GM15510 (cell line): Measurements from ENCODE around the gene VSNL1.

Experiments
- POLR2A ChIP-seq: IDR thresholded peaks from 3 replicates; pipeline ENCODE4 v1.6.1; 2011; ENCODE audit warnings: borderline replicate concordance; ENCODE audit not compliant: insufficient read length; ENCODE audit errors: extremely low read depth

VSNL1 gene

DNA sequence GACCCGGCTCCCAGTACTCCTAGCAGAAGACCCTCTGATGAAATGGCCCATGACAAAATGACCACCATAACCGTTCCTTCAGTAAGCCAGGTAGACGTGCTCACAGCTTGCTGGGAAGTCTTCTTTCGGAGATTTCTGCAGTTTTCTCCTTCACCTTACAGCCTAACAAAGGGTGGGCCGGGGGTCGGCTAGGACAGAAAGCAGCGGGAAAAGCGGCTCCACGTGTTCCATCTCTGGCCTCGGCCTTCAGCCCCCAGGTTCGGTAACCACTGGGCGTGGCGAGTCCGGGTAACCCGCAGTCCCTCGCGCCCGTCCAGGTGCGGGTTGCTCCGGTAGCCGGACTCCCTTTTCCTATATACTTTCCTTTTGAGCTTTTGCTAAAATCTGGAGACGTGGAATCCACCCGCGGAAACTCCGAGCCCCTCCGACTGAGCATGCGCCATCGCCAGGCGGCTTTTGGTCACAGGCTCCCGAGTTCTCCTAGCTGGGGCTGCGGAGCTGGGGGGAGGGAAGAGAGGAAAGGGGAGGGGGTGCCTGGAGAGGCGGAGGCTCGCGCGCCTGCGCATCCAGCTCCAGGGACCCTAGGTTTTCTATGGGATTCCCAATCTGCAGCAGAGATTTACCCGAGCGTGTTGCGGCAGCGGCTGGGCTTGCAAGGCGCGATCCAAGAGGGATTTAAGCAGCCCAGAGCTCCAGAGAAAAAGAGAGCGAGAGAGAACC, at the start of gene VSNL1:
TSS of gene VSNL1 (plus strand) at position 604 of the 720 bp plus-strand sequence. CDS start 51,379 bp downstream, outside the sequence.
- no peak for TF ChIP-seq POLR2A

DNA sequence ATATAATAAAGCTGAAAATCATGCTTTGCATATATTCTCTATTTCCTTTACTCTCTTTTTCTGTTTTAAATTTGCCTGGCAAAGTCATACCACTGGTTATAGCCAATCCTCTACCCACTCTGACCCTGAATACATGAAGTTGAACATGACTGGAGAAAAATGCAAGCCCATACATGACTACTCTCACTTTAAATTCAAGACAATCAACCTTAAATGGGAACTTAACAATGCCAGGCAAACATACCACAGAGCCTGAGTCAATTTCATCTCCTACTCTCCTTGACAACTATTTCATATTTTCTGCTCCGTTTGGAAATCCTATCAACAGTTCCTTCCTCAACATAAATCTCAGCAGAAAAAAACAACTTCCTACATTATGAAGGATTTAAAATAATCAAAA, 44.9 kb upstream of the VSNL1 start:
- no peak for TF ChIP-seq POLR2A

DNA sequence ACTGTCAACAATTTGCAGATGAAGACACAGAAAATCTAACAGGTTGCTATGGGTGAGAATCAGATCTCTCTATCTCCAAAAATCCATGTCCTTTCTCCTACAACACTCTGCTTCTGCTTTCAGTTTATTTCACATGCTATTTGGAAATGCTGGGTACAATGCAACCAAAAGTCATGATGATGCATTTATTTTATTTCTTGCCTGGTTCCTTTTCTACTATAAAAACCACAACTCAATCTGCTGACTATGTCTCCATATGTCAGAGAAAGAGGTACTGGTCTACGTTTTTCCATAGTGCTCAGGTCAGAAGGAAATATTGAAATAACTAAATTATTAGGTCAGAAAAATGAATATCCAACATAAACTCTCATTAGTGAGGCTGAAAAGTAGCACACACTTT, 42.8 kb upstream of the VSNL1 start:
- TF ChIP-seq POLR2A: no peak

DNA sequence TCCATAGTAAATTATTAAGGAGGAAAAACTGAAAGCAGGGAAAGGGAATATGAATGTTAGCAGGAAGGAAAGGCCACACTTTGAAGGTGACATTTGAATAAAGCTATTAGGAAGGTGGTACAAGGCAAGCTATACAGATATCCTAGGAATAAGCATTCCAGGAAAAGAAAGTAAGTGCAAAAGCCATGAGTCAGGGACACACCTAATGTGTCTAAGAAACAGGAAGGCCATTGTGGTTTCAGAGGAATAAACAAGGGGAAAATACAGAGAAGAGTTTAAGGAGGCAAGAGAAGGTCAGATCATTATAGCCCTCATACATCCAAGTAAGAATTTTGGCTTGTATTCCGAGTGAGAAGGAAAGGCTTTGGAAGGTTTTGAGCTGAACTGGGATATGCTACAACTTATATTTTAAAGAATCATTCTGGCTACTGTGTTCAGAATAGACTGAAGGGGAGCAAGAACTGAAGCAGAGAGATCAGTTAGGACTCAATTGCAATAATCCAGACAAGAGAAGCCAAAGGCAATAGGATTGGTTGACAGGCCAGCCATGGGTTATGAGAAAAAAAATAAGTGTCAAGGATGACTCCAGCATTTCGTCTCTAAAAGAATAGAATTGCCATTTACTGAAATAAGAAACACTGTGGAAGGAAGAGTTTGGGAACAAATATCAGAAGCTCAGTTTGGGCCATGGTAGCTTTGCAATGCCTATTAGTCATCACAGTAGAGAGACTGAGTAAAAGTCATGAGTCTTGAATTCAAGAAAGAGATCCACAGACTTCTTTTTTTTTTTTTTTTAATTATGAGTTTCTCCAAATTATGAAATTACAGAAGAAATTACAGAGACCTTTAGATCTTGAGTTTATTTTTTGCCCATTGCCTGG, 33.5 kb upstream of the VSNL1 start:
- no peak for TF ChIP-seq POLR2A

DNA sequence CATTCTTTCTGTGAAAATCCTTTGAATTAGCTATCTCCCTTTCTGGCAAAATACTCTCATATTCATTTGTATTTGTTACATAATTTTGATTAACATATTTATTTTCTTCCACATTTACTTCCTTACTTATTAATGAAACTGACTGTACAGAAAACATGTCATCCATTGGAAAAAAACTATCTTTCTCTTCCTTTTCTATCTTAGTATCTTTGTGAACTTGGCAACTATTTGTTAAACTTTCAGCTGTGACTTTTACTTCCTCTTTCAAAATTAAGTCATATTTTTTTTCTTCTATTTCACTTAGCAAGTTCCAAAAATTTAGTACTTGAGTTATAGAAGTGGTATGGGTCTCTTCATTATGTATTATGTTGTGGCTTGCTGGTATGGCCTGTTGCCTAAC, 24.8 kb upstream of the VSNL1 start:
- no peak for TF ChIP-seq POLR2A

DNA sequence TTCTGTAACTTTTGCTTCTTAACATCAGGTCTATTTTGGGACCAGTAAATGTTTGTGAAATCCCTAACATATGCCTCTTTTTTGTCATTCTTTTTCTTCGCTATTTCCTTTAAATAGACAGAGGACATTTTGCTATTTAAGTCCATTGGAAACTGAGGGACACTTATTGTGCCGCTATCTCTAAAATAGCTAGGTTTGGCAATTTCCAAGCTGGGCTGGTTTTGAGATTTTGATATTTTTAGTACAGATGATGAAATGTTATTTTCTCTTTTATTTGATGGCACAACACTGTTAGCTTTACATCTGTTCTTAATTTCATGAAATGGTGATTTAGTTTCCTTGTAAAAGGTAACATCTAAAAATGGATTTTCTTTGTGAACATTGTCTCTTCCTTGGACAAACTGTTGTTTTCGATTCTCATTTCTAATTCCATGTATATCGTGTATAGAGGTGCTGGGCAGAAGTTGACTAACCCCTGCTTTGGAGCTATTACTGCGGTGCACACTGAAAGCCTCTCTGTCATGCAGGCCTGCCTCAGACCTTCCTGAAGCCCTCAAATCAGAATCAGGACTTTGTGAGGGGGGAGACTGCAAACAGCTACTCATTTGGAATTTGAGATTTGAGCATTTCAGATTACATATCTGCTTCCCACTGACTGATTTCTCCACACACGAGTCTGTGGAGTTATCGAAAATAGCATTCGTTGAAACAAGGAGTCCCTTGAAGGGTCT, 22.9 kb upstream of the VSNL1 start:
- no peak for TF ChIP-seq POLR2A

DNA sequence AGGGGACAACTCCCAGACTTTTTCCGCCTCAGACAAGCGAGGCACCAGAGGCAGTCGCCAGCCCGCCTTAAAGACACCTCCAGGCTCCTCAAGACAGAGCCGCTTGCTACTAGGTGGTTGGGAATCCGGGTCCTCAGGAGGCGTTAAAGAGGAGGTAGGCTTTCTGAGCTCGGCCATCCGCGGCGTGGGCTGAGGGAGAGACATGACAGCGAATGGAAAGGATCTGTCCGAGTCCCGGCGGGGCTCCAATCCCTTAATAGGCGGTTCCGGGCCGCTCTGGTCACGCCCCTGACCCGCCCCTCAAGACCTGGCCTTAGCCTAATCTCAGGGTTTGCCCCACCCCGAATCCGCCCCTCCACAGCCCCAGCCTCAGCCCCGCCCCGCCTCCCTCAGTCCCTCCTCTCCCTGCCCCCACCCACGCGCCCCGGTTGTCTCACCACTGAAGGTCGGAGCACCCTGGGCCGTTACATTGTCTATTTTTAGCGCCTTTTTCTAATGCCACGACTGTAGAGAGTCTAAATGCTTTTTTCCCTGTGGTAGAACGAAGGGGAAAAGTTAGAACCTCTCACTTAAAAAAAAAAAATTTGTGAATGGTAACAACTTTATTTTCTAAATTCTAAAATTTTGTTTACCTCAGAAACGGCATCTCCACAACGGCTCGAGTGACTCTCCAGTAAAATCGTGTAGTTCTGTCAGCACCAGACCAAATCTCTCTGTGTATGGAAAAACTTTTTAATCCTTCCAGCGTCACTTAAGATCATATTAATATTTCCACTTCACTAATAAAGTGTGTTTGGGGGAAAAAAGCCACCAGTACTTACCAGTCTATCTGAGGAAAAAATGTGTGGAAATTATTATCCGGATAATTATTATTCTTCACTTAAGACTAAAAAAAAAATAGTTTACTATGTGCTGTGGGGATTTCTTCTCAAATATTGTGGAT, 22.0 kb upstream of the VSNL1 start, which contains the start of gene RAD51AP2:
TSS of gene RAD51AP2 (minus strand) at position 229 of the 943 bp plus-strand sequence. CDS start at position 204, 25 bp downstream.
- TF ChIP-seq POLR2A: peak; percentile 49

DNA sequence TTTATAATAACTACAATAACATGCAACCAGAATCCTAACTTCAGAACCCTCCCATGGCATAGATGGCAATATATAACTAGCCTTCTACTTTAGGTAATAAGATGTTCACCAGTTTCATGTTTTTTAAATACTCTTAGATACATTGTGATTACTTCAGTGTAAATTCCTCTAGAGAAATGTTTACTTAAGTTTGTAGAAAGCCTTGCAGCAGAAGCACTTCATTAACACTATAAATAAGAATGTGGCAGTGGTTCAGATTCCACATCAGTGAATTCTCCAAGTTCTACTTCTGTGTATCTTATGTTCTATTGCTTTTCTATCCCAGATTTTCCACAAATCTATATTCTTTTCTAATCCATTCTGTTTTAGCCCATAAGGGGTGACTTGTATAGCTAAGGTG, 21.0 kb upstream of the VSNL1 start:
- no peak for TF ChIP-seq POLR2A

DNA sequence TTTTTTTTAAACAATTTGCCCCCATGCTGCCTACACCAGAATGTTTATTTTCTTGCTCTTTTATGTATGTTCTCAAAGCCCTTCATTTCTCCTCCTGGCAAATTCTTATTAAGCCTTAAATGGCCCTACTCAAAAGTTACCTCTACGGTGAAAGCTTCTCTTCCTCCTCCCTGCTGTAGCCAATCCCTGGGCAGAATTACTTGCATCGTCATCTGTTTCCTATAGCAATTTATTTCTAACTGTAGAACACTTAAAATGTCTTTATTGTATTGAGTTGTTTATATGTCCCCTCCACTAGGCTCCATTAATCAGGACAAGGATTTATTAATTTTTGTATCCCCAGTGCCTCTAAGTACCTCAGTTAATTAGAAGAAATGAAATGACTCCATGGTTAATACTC, 19.7 kb upstream of the VSNL1 start:
- TF ChIP-seq POLR2A: no peak

DNA sequence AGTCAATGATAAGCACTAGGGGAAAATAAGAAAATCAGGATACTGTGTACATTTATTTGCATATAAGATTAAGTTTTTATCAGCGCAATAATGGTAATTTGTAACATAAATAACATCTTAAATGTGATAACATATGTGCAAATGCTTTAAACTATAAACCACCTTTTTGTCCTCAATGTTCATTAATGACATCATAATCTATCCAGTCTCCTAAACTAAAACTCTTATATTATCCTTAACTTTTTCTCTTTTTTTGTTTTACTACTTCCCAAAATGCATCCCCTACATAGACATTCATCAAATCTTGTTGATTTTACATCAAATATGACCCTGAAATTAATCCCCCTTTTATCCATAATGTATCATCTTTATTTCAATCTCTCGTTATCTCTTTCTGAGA, 18.9 kb upstream of the VSNL1 start:
- no peak for TF ChIP-seq POLR2A

DNA sequence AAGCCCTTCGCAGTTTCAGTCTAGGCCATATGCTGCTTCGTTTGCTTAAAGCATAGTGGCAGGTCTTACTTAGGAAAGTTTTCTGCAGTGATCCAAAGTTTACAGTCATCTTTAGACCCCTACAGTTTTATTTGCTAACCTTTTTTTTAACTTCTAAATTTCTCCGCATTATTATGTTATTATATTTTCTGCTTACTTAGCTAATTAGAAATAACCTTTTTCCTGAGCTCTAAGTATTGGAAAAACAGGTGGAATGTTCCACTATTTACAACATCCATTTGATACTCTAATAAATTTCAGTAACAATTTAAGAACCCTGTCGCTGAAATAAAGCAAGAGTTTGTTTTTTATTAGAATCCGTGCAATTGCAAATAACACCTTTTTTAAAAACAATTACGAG, 18.2 kb upstream of the VSNL1 start:
- TF ChIP-seq POLR2A: no peak

DNA sequence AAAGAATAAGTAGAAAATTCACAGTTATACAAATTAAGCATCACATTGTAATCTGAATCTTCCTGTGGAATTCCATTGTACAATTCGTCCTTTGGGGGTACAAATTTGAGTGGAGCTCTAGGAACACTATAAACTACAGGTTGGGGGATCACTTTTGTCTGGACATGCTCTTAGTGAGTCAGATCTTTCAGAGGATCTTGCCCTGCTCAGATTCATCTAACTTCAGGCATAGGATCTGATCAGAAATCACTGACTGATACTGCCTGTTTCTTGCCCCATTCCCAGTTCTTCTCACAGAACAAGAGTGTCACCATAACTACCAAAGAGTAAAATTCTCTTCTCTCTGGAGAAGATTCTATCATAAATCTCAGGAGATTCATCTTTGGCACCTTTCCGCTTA, 10.7 kb upstream of the VSNL1 start:
- no peak for TF ChIP-seq POLR2A

DNA sequence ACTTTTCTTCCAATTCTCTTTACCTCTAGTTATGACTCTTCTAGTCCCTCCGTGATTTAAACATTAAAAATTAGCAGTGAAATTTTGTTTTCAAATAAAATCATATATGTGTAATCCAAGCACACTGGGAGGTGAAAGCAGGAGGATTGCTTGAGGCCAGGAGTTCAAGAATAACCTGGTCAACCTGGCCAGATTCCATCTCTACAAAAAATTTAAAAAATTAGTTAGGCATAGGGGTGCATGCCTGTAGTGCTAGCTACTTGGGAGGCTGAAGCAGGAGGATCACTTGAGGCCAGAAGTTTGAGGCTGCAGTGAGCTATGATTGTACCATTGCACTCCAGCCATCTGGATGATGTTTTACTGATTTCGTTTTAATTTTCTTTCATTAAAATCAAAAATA, 7.0 kb upstream of the VSNL1 start:
- TF ChIP-seq POLR2A: no peak

DNA sequence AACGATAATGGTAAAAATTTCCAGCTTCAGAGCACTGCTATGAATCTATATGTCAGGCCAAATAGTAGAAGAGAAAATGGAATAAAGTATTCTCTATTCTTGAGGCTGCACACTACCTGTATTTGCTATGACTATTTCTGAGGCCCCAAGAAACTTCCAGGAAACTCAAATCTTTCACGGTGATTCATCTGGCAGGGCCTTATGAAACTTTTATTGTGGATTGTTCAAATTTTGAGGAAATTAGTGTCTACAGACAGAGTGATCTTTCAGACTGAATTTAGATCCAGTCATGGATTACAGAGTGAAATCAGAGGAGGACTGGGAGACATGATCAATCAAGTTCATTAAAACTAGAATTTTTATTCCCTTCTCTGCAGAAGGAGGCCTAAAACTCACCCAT, 4.1 kb upstream of the VSNL1 start:
- no peak for TF ChIP-seq POLR2A
